SK-N-SH (cell line): ENCODE results near the gene MED7. TPM values are rescaled to one million over a fixed set of nuclear protein-coding genes. Genes with fewer than 3 reads are reported as not detected.

Source experiments
- CTCF ChIA-PET: fragments of 300-600, 350-600 bp; formaldehyde crosslinking; extraction: SDS; loops from one replicate; lab custom pipeline; 2021; lab: Yijun Ruan, JAX
- POLR2A ChIA-PET: fragments of 350-600 bp; sonication (Branson Sonifier 250); formaldehyde crosslinking; extraction: SDS; loops from one replicate; lab custom pipeline; 2020; ENCODE audit warnings: antibody characterized with exemption, inconsistent platforms; lab: Yijun Ruan, JAX
- DNase-seq: peaks from one replicate; pipeline ENCODE4 v3.0.0; 2012
- H2AFZ ChIP-seq: fragments of 200-600 bp; sonication (generic); 2 replicates; pipeline ENCODE4 v1.8.1; 2016; ENCODE audit warnings: antibody characterized with exemption, mild to moderate bottlenecking, low read depth
- H3F3A ChIP-seq: fragments of 200-600 bp; sonication (generic); replicated peaks from 2 replicates; pipeline ENCODE3; 2016; ENCODE audit warnings: antibody characterized with exemption, mild to moderate bottlenecking; ENCODE audit not compliant: insufficient read depth
- H3K27ac ChIP-seq, 2 experiments: fragments of 200-500 bp in 1 of 2; fragments of 200-600 bp in 1 of 2; sonication (Bioruptor generic) in 1 of 2; sonication (generic), shearing (Covaris generic) in 1 of 2; 2 replicates each; pipeline versions ENCODE4 v1.5.1 to v1.6.1; 2014 to 2016; ENCODE audit warnings: low read depth in 2 of 2, inconsistent platforms in 1 of 2, low read length in 1 of 2, mild to moderate bottlenecking in 1 of 2, mixed read lengths in 1 of 2
- H3K27me3 ChIP-seq: fragments of 200-600 bp; sonication (generic), shearing (Covaris generic); 2 replicates; pipeline ENCODE4 v1.6.1; 2016; ENCODE audit warnings: mixed run types; ENCODE audit not compliant: insufficient read depth
- H3K36me3 ChIP-seq, 2 experiments: fragments of 200-500 bp in 1 of 2; fragments of 200-600 bp in 1 of 2; sonication (Bioruptor generic) in 1 of 2; sonication (generic) in 1 of 2; replicated peaks in 1 of 2; 2 replicates each; pipeline versions ENCODE3 to v1.5.1; 2014 to 2016; ENCODE audit warnings: low read length in 1 of 2, mild to moderate bottlenecking in 1 of 2; ENCODE audit not compliant: insufficient read depth in 2 of 2, control insufficient read depth in 1 of 2
- H3K4me1 ChIP-seq, 2 experiments: fragments of 200-500 bp in 1 of 2; fragments of 200-600 bp in 1 of 2; sonication (Bioruptor generic) in 1 of 2; sonication (generic), shearing (Covaris generic) in 1 of 2; 2 replicates each; pipeline versions ENCODE4 v1.5.1 to v1.6.1; 2014 to 2016; ENCODE audit warnings: low read depth in 1 of 2, low read length in 1 of 2, mixed run types in 1 of 2; ENCODE audit not compliant: insufficient read depth in 2 of 2, control insufficient read depth in 1 of 2
- H3K4me2 ChIP-seq: fragments of 200-600 bp; sonication (generic), shearing (Covaris generic); 2 replicates; pipeline ENCODE4 v1.6.1; 2017; ENCODE audit warnings: mixed run types
- H3K4me3 ChIP-seq, 2 experiments: fragments of 200-500 bp in 1 of 2; fragments of 200-600 bp in 1 of 2; sonication (Bioruptor generic) in 1 of 2; sonication (generic), shearing (Covaris generic) in 1 of 2; 2 replicates each; pipeline versions ENCODE4 v1.5.1 to v1.8.1; 2014 to 2016; ENCODE audit warnings: low read depth in 2 of 2, inconsistent platforms in 1 of 2, low read length in 1 of 2, mild to moderate bottlenecking in 1 of 2, mixed read lengths in 1 of 2, moderate library complexity in 1 of 2
- H3K79me2 ChIP-seq: fragments of 200-600 bp; sonication (generic); 2 replicates; pipeline ENCODE4 v1.8.1; 2017; ENCODE audit warnings: mild to moderate bottlenecking; ENCODE audit not compliant: insufficient read depth
- H3K9ac ChIP-seq: fragments of 200-600 bp; sonication (generic); 2 replicates; pipeline ENCODE4 v1.6.1; 2017; ENCODE audit warnings: mixed run types
- H3K9me2 ChIP-seq: fragments of 200-600 bp; sonication (generic); 2 replicates; pipeline ENCODE4 v1.6.1; 2017; ENCODE audit warnings: mixed run types
- H3K9me3 ChIP-seq: fragments of 200-600 bp; sonication (generic); 2 replicates; pipeline ENCODE4 v1.6.1; 2017; ENCODE audit warnings: mixed run types, mild to moderate bottlenecking, moderate library complexity
- H4K20me1 ChIP-seq: fragments of 200-600 bp; sonication (generic); 2 replicates; pipeline ENCODE4 v1.6.1; 2017; ENCODE audit warnings: mild to moderate bottlenecking, mixed run types; ENCODE audit not compliant: insufficient read depth
- CTCF ChIP-seq: fragments of 200-600 bp; sonication (generic); IDR thresholded peaks from 2 replicates; pipeline ENCODE4 v1.6.1; 2017; ENCODE audit warnings: antibody characterized with exemption, mild to moderate bottlenecking, moderate library complexity
- ELF1 ChIP-seq: IDR thresholded peaks from 2 replicates; pipeline ENCODE4 v1.4.0; 2012
- EP300 ChIP-seq, 2 experiments: IDR thresholded peaks; 2 replicates each; pipeline versions ENCODE4 v1.4.0 to v1.6.1; 2012; ENCODE audit warnings: borderline replicate concordance in 1 of 2, low read depth in 1 of 2, low read length in 1 of 2
- FOSL2 ChIP-seq: IDR thresholded peaks from 2 replicates; pipeline ENCODE4 v1.4.0; 2012; ENCODE audit warnings: low read depth, mild to moderate bottlenecking, moderate library complexity, borderline replicate concordance
- FOXJ3 ChIP-seq: sonication (generic); formaldehyde crosslinking; IDR thresholded peaks from 2 replicates; pipeline ENCODE4 v1.5.1; 2020; ENCODE audit warnings: mild to moderate bottlenecking, missing genetic modification reagents
- GABPA ChIP-seq: IDR thresholded peaks from 2 replicates; pipeline ENCODE4 v1.4.0; 2012; ENCODE audit warnings: low read depth, mild to moderate bottlenecking
- IRF3 ChIP-seq: fragments of 150-350 bp; IDR thresholded peaks from 2 replicates; pipeline ENCODE4 v1.6.1; 2016; ENCODE audit warnings: mild to moderate bottlenecking, low read depth, low read length
- JUND ChIP-seq: IDR thresholded peaks from 2 replicates; pipeline ENCODE4 v1.4.0; 2012
- PBX3 ChIP-seq: IDR thresholded peaks from 2 replicates; pipeline ENCODE4; 2012
- RAD21 ChIP-seq: IDR thresholded peaks from 2 replicates; pipeline ENCODE4 v1.6.1; 2012; ENCODE audit warnings: mild to moderate bottlenecking, low read length
- RCOR1 ChIP-seq: fragments of 150-350 bp; IDR thresholded peaks from 2 replicates; pipeline ENCODE4 v1.6.1; 2017; ENCODE audit warnings: antibody characterized with exemption, low read length
- RFX5 ChIP-seq: IDR thresholded peaks from 2 replicates; pipeline ENCODE4 v1.6.1; 2012; ENCODE audit warnings: mild to moderate bottlenecking, improper control_type of control experiment, low read length
- RXRA ChIP-seq: IDR thresholded peaks from 2 replicates; pipeline ENCODE4 v1.4.0; 2012; ENCODE audit warnings: low read depth, mild to moderate bottlenecking, borderline replicate concordance
- SIN3A ChIP-seq: IDR thresholded peaks from 2 replicates; pipeline ENCODE4 v1.6.1; 2012; ENCODE audit warnings: low read depth, mild to moderate bottlenecking, low read length, moderate library complexity, borderline replicate concordance
- TCF12 ChIP-seq: IDR thresholded peaks from 2 replicates; pipeline ENCODE4 v1.4.0; 2012
- TEAD4 ChIP-seq: IDR thresholded peaks from 2 replicates; pipeline ENCODE4 v1.4.0; 2012; ENCODE audit warnings: mild to moderate bottlenecking, borderline replicate concordance; ENCODE audit not compliant: insufficient read depth
- WGBS: methylation state at CpG from one replicate; pipeline ENCODE4 v1.1.6; 2017; ENCODE audit warnings: low lambda C conversion rate; 5-methylcytosine and 5-hydroxymethylcytosine counted together
- polyA plus RNA-seq, 3 experiments: library from polyadenylated mRNA; depleted of rRNA; stranded (reverse); fragments of >200 nt; gene quantifications; 2 replicates each; pipeline ENCODE4 v1.2.3, GENCODE V29; 2012
- TF ChIP-seq, protein P1 (sequence below): IDR thresholded peaks from 2 replicates; pipeline ENCODE4 v1.4.0; 2012; ENCODE audit warnings: low read depth

Gene MED7
- polyA plus RNA-seq, 1 of the 3 experiments (the other 2 are of a cell fraction) = 5.3 TPM

DNA sequence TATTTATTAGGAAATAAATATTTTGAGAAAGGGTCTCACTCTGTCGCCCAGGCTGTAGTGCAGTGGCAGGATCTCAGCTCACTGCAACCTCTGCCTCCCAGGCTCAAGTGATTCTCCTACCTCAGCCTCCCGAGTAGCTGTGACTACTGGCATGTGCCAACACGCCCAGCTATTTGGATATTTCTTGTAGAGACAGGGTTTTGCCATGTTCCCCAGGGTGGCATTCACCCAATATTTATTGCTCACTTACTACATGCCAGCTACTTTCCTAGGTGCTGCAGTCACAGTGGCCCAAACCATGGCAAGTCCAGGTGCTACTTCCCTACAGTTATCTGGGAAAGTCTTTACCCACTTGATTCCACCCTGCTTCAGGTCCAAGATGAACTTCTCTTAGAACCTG lies 8.3 kb upstream of the MED7 start:
- WGBS = 42% methylated on average over 3 of the region's 3 CpGs
- H3K27me3 ChIP-seq = no peaks in the 10 kb centered on the region; the same call in 1 of the 2 replicates
- no peaks in the 10 kb centered on the region for H3K9me3 ChIP-seq
- H3K9me2 ChIP-seq = no peaks in the 10 kb centered on the region
- no peak overlapping the region for H3K4me3 ChIP-seq
- H4K20me1 ChIP-seq = no peaks in the 10 kb centered on the region
- no peaks in the 10 kb centered on the region for H3K79me2 ChIP-seq
- H3K27ac ChIP-seq = no peak overlapping the region
- TF ChIP-seq TCF12 (no peak), TEAD4 (no peak), RCOR1 (no peak), RFX5 (no peak), ELF1 (no peak), GABPA (no peak), EP300 (IDR thresholded peaks at IDR 0.05; ENCODE audit: borderline replicate concordance in 1 of 2, low read depth in 1 of 2, low read length in 1 of 2) (no peak), PBX3 (no peak), RXRA (no peak), FOSL2 (no peak), IRF3 (no peak), CTCF (no peak), JUND (no peak), SIN3A (no peak), RAD21 (no peak), FOXJ3 (CRISPR knock-in tag) (no peak)
- TF ChIP-seq, protein P1, sequence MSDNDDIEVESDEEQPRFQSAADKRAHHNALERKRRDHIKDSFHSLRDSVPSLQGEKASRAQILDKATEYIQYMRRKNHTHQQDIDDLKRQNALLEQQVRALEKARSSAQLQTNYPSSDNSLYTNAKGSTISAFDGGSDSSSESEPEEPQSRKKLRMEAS = no peak
- TF ChIP-seq, all 33 proteins: peak for 0
- ChIA-PET CTCF (interaction anchor here (0.6 to 1.1 kb wide), 2 partner anchors 162 to 800 kb away, joined by 3 read pairs; no protein-coding TSS in a partner anchor), POLR2A (no interaction called here)
- Histone ChIP-seq H3K9ac (no peak overlapping the region), H3F3A (no peaks in the 10 kb centered on the region), H3K36me3 (no peaks in the 10 kb centered on the region), H3K4me1 (no peaks in the 10 kb centered on the region), H3K4me2 (no peak overlapping the region), H2AFZ (no peak overlapping the region)
- no peak for DNase-seq
